Fibroblast of the aortic adventitia (primary cell): ENCODE measurements around the gene SFTPB. TPM values are rescaled to one million over a fixed set of nuclear protein-coding genes. Genes with fewer than 3 reads are reported as not detected.
"Not testable (repeated sequence)": the region's sequence is repeated elsewhere in the genome, so short reads cannot be mapped to it uniquely, and the experiment has no call there.

Experiments used
- DNase-seq: peaks from one replicate; pipeline ENCODE4 v3.0.0-alpha.2; 2010; ENCODE audit warnings: low read depth
- H3K4me3 ChIP-seq: 2 replicates; pipeline ENCODE4 v1.5.1; 2011; ENCODE audit warnings: low read depth, mild to moderate bottlenecking, control low read depth, low read length, moderate library complexity
- CTCF ChIP-seq: IDR thresholded peaks from 2 replicates; pipeline ENCODE4 v1.5.1; 2011; ENCODE audit warnings: mild to moderate bottlenecking, low read length, control low read depth, inconsistent platforms; ENCODE audit not compliant: insufficient read depth
- total RNA-seq: library from RNA; depleted of rRNA; stranded (reverse); fragments of >200 nt; gene quantifications from 2 replicates; pipeline ENCODE4 v1.2.3, GENCODE V29; 2012; ENCODE audit warnings: low replicate concordance

Gene SFTPB
- total RNA-seq, 1 donor: 0.09 TPM

- no peak overlapping the region for H3K4me3 ChIP-seq
- DNase-seq: no peak
- no peak for TF ChIP-seq CTCF
Observed at GRCh38 chr2:85672456-85672855, 4.5 kb upstream of the SFTPB start.

GRCh38 chr2:85670416-85670815, 2.4 kb upstream of the SFTPB start:
- DNase-seq, H3K4me3 ChIP-seq: not testable (repeated sequence)

- H3K4me3 ChIP-seq: no peak overlapping the region
- no peak for DNase-seq
- TF ChIP-seq CTCF: no peak
Observed at GRCh38 chr2:85669549-85669948, 1.6 kb upstream of the SFTPB start.

- H3K4me3 ChIP-seq: no peak overlapping the region
- TF ChIP-seq CTCF: no peak
Observed at GRCh38 chr2:85668857-85669142, 801 bp upstream of the SFTPB start.

GRCh38 chr2:85667561-85668008, 414 bp downstream of the SFTPB start:
- DNase-seq: no peak
- no peak for TF ChIP-seq CTCF
- H3K4me3 ChIP-seq: no peak overlapping the region

More at GRCh38 chr2:85668857-85669142, 801 bp upstream of the SFTPB start:
- DNase-seq: no peak

GRCh38 chr2:85666435-85667316, 1.3 kb downstream of the SFTPB start:
- no peak overlapping the region for H3K4me3 ChIP-seq
- no peak for DNase-seq
- TF ChIP-seq CTCF: no peak

- no peak for DNase-seq
- no peak overlapping the region for H3K4me3 ChIP-seq
- TF ChIP-seq CTCF: no peak
Observed at GRCh38 chr2:85666016-85666415, 2.0 kb downstream of the SFTPB start.
